WTC11 (cell line): ENCODE results near the gene RPP21. TPM values are rescaled to one million over a fixed set of nuclear protein-coding genes. Genes with fewer than 3 reads are reported as not detected.

ENCODE experiments used
- ATAC-seq: fragments of 200-7000 bp; cut with Tn5 transposase; 2 replicates; pipeline ENCODE4 v1.10.0; 2021; ENCODE audit warnings: mild to moderate bottlenecking, moderate library complexity
- CTCF ChIA-PET: fragments of 300-600 bp; sonication (Branson Sonifier 250); formaldehyde crosslinking; loops from one replicate; lab custom pipeline; 2021; ENCODE audit warnings: antibody characterized with exemption; lab: Charles Lee
- POLR2A ChIA-PET: fragments of 350-600 bp; sonication (Branson Sonifier 250); formaldehyde crosslinking; loops from one replicate; lab custom pipeline; 2021; ENCODE audit warnings: antibody characterized with exemption; lab: Charles Lee
- DNase-seq: peaks from one replicate; pipeline ENCODE4 v3.0.0; 2021; ENCODE audit warnings: low spot score
- H3K27ac Mint-ChIP-seq: 2 replicates; pipeline ENCODE4 v1.8.0; 2021; ENCODE audit warnings: mixed read lengths
- H3K27me3 Mint-ChIP-seq: 2 replicates; pipeline ENCODE4 v1.8.0; 2021; ENCODE audit warnings: low read depth, mild to moderate bottlenecking, moderate library complexity, mixed read lengths
- H3K36me3 Mint-ChIP-seq: 2 replicates; pipeline ENCODE4 v1.8.0; 2021; ENCODE audit warnings: mixed read lengths
- H3K4me1 Mint-ChIP-seq: 2 replicates; pipeline ENCODE4 v1.8.0; 2022; ENCODE audit warnings: mixed read lengths
- H3K4me3 Mint-ChIP-seq: 2 replicates; pipeline ENCODE4 v1.8.0; 2021; ENCODE audit warnings: mild to moderate bottlenecking, moderate library complexity, mixed read lengths
- H3K9me3 Mint-ChIP-seq: 2 replicates; pipeline ENCODE4 v1.8.0; 2021; ENCODE audit warnings: mixed read lengths
- CREB1 ChIP-seq: sonication (generic); formaldehyde crosslinking; IDR thresholded peaks from 2 replicates; pipeline ENCODE4 v1.8.0; 2023; ENCODE audit warnings: mild to moderate bottlenecking, missing genetic modification reagents
- FOXK1 ChIP-seq: sonication (generic); formaldehyde crosslinking; IDR thresholded peaks from 2 replicates; pipeline ENCODE4 v1.8.0; 2022; ENCODE audit warnings: mild to moderate bottlenecking, moderate library complexity, missing genetic modification reagents
- FOXP1 ChIP-seq: sonication (generic); formaldehyde crosslinking; IDR thresholded peaks from 2 replicates; pipeline ENCODE4 v1.8.0; 2022; ENCODE audit warnings: missing genetic modification reagents, mild to moderate bottlenecking, moderate library complexity, borderline replicate concordance
- GRHL2 ChIP-seq: fragments of 250-450 bp; sonication (Bioruptor Pico); IDR thresholded peaks from 2 replicates; pipeline ENCODE4 v1.8.0; 2022; ENCODE audit warnings: mild to moderate bottlenecking, moderate library complexity; ENCODE audit not compliant: insufficient replicate concordance, severe bottlenecking
- GTF2I ChIP-seq: fragments of 250-450 bp; sonication (Bioruptor Pico); conservative IDR thresholded peaks from 2 replicates; pipeline ENCODE4 v1.4.0; 2021; ENCODE audit warnings: mild to moderate bottlenecking
- MYBL2 ChIP-seq: sonication (generic); formaldehyde crosslinking; IDR thresholded peaks from 2 replicates; pipeline ENCODE4 v1.8.1; 2023; ENCODE audit warnings: mild to moderate bottlenecking, moderate library complexity, missing genetic modification reagents
- NR2C2 ChIP-seq: sonication (generic); formaldehyde crosslinking; IDR thresholded peaks from 2 replicates; pipeline ENCODE4 v1.8.0; 2022; ENCODE audit warnings: mild to moderate bottlenecking, missing genetic modification reagents
- PRRX2 ChIP-seq: fragments of 250-450 bp; sonication (Bioruptor Pico); IDR thresholded peaks from 2 replicates; pipeline ENCODE4 v1.8.0; 2021; ENCODE audit warnings: mild to moderate bottlenecking
- SOX15 ChIP-seq: fragments of 250-450 bp; sonication (Bioruptor Pico); IDR thresholded peaks from 2 replicates; pipeline ENCODE4 v1.9.0; 2021; ENCODE audit warnings: mild to moderate bottlenecking
- TEAD1 ChIP-seq: sonication (generic); formaldehyde crosslinking; IDR thresholded peaks from 2 replicates; pipeline ENCODE4 v1.8.0; 2022; ENCODE audit warnings: mild to moderate bottlenecking, missing genetic modification reagents
- ZNF121 ChIP-seq: sonication (generic); formaldehyde crosslinking; IDR thresholded peaks from 2 replicates; pipeline ENCODE4 v1.8.0; 2023; ENCODE audit warnings: missing genetic modification reagents
- ZNF263 ChIP-seq: sonication (generic); formaldehyde crosslinking; IDR thresholded peaks from 2 replicates; pipeline ENCODE4 v1.8.1; 2022; ENCODE audit warnings: low read depth, mild to moderate bottlenecking, moderate library complexity, missing genetic modification reagents
- total RNA-seq: library from RNA; stranded (reverse); gene quantifications from 3 replicates; pipeline ENCODE4 v1.2.3, GENCODE V29; 2021
- TF ChIP-seq, protein P1 (sequence below): sonication (generic); formaldehyde crosslinking; IDR thresholded peaks from 2 replicates; pipeline ENCODE4 v1.8.1; 2023; ENCODE audit warnings: mild to moderate bottlenecking, missing genetic modification reagents, moderate library complexity
- TF ChIP-seq, protein P2 (sequence below): sonication (generic); formaldehyde crosslinking; IDR thresholded peaks from 2 replicates; pipeline ENCODE4 v1.8.1; 2023; ENCODE audit warnings: mild to moderate bottlenecking, missing genetic modification reagents, borderline replicate concordance
- TF ChIP-seq, protein P3 (sequence below): fragments of 200-600 bp; IDR thresholded peaks from 2 replicates; pipeline ENCODE4 v1.8.0; 2022; ENCODE audit warnings: antibody characterized with exemption
- TF ChIP-seq, protein P4 (sequence below): sonication (generic); formaldehyde crosslinking; IDR thresholded peaks from 2 replicates; pipeline ENCODE4 v1.8.1; 2022; ENCODE audit warnings: low read depth, missing genetic modification reagents, borderline replicate concordance

The RPP21 gene
- total RNA-seq, 1 experiment from 2014 or later = 64.1 TPM

DNA sequence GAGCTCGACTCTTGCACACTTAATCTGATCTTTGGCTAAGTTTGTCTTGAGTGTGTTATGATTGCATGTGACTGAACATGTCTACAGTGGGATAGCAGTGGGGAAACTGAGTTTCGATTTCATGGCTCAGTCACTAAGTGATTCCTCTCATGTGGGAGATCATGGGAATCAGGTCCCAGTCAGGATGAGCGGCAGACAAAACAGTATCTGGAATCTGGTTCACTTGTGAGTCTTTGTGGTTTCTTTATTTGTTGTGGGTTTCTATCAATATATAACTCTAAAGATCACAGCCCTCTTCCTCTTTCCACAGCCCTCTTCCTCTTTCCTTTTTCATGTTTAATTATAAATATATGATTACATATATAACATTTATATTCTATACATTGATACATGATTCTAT, 4.0 kb downstream of the RPP21 start:
- Mint-ChIP-seq H3K27ac (no peak overlapping the region), H3K4me3 (no peak overlapping the region), H3K27me3 (peaks cover 22% of the 10 kb centered on the region), H3K4me1 (peaks cover 9% of the 10 kb centered on the region), H3K9me3 (no peaks in the 10 kb centered on the region), H3K36me3 (peaks cover 16% of the 10 kb centered on the region)
- ChIA-PET CTCF (no interaction called here), POLR2A (no interaction called here)
- no peak for DNase-seq
- no peak for ATAC-seq
- TF ChIP-seq ZNF121 = no peak
- TF ChIP-seq GRHL2 (CRISPR knock-in tag) = no peak
- TF ChIP-seq PRRX2 (CRISPR knock-in tag) = no peak
- TF ChIP-seq, protein P1, sequence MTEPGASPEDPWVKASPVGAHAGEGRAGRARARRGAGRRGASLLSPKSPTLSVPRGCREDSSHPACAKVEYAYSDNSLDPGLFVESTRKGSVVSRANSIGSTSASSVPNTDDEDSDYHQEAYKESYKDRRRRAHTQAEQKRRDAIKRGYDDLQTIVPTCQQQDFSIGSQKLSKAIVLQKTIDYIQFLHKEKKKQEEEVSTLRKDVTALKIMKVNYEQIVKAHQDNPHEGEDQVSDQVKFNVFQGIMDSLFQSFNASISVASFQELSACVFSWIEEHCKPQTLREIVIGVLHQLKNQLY (CRISPR knock-in tag) = no peak
- TF ChIP-seq, protein P2, sequence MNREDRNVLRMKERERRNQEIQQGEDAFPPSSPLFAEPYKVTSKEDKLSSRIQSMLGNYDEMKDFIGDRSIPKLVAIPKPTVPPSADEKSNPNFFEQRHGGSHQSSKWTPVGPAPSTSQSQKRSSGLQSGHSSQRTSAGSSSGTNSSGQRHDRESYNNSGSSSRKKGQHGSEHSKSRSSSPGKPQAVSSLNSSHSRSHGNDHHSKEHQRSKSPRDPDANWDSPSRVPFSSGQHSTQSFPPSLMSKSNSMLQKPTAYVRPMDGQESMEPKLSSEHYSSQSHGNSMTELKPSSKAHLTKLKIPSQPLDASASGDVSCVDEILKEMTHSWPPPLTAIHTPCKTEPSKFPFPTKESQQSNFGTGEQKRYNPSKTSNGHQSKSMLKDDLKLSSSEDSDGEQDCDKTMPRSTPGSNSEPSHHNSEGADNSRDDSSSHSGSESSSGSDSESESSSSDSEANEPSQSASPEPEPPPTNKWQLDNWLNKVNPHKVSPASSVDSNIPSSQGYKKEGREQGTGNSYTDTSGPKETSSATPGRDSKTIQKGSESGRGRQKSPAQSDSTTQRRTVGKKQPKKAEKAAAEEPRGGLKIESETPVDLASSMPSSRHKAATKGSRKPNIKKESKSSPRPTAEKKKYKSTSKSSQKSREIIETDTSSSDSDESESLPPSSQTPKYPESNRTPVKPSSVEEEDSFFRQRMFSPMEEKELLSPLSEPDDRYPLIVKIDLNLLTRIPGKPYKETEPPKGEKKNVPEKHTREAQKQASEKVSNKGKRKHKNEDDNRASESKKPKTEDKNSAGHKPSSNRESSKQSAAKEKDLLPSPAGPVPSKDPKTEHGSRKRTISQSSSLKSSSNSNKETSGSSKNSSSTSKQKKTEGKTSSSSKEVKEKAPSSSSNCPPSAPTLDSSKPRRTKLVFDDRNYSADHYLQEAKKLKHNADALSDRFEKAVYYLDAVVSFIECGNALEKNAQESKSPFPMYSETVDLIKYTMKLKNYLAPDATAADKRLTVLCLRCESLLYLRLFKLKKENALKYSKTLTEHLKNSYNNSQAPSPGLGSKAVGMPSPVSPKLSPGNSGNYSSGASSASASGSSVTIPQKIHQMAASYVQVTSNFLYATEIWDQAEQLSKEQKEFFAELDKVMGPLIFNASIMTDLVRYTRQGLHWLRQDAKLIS (CRISPR knock-in tag) = no peak
- no peak for TF ChIP-seq TEAD1 (CRISPR knock-in tag)
- no peak for TF ChIP-seq MYBL2 (CRISPR knock-in tag)

DNA sequence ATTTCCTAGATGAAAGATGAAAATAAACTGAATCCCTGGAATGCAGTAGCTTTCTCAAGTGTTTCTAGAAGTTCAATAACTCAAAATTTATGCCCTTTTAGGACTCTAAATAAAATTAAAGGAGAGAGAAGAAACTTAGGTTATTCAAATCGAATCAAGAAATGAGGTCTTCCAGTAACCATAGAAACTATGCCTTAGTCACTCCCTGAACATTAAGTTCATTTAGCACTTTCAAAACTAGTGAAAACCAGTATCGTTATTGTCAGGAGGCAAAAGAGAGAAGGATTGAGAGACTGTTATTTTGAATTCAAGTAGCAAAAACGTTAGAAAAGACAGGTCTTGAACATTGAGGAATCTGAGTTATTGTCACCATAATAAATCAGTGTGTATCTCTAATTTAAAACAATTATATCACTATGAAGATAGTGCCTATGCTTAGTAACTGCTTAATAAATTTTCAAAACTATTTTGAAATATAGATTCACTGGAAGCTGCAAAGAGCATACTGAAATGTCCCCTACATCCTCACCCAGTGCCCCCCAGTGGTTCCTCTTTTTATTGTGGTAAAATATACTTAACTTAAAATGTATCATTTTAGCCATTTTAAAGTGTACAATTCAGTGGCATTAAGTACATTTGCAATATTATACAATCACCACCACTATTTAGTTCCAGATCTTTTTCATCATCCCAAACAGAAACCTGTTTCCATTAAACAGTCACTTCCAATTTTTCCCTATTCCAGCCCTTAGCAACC, 4.6 kb downstream of the RPP21 start:
- Mint-ChIP-seq H3K27me3 (peaks cover 23% of the 10 kb centered on the region), H3K27ac (no peak overlapping the region), H3K4me1 (peaks cover 9% of the 10 kb centered on the region), H3K9me3 (no peaks in the 10 kb centered on the region), H3K4me3 (no peak overlapping the region), H3K36me3 (peaks cover 16% of the 10 kb centered on the region)
- ChIA-PET POLR2A (no interaction called here), CTCF (interaction anchor here (1.0 to 1.1 kb wide), 2 partner anchors 8 to 111 kb away, joined by 3 to 5 read pairs; no protein-coding TSS in a partner anchor)
- TF ChIP-seq FOXP1 (CRISPR knock-in tag) (no peak), SOX15 (no peak), TEAD1 (CRISPR knock-in tag) (no peak), FOXK1 (CRISPR knock-in tag) (no peak), ZNF263 (CRISPR knock-in tag) (no peak), CREB1 (CRISPR knock-in tag) (no peak), GRHL2 (CRISPR knock-in tag) (no peak), NR2C2 (CRISPR knock-in tag) (no peak), GTF2I (CRISPR knock-in tag) (no peak)
- TF ChIP-seq, protein P3, sequence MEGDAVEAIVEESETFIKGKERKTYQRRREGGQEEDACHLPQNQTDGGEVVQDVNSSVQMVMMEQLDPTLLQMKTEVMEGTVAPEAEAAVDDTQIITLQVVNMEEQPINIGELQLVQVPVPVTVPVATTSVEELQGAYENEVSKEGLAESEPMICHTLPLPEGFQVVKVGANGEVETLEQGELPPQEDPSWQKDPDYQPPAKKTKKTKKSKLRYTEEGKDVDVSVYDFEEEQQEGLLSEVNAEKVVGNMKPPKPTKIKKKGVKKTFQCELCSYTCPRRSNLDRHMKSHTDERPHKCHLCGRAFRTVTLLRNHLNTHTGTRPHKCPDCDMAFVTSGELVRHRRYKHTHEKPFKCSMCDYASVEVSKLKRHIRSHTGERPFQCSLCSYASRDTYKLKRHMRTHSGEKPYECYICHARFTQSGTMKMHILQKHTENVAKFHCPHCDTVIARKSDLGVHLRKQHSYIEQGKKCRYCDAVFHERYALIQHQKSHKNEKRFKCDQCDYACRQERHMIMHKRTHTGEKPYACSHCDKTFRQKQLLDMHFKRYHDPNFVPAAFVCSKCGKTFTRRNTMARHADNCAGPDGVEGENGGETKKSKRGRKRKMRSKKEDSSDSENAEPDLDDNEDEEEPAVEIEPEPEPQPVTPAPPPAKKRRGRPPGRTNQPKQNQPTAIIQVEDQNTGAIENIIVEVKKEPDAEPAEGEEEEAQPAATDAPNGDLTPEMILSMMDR = no peak
- TF ChIP-seq, protein P4, sequence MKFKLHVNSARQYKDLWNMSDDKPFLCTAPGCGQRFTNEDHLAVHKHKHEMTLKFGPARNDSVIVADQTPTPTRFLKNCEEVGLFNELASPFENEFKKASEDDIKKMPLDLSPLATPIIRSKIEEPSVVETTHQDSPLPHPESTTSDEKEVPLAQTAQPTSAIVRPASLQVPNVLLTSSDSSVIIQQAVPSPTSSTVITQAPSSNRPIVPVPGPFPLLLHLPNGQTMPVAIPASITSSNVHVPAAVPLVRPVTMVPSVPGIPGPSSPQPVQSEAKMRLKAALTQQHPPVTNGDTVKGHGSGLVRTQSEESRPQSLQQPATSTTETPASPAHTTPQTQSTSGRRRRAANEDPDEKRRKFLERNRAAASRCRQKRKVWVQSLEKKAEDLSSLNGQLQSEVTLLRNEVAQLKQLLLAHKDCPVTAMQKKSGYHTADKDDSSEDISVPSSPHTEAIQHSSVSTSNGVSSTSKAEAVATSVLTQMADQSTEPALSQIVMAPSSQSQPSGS (CRISPR knock-in tag) = no peak
- DNase-seq (no peak), ATAC-seq (no peak)
